A204.1 (cell line): ENCODE data around the gene ZNF513.
"Not testable (repeated sequence)": the region's sequence is repeated elsewhere in the genome, so short reads cannot be mapped to it uniquely, and the experiment has no call there.

Source experiments
- FAIRE-seq: peaks from 2 replicates; lab custom pipeline; 2012; peaks lifted over from hg19 to GRCh38; lab: Jason Lieb, UNC

The ZNF513 gene, protein sequence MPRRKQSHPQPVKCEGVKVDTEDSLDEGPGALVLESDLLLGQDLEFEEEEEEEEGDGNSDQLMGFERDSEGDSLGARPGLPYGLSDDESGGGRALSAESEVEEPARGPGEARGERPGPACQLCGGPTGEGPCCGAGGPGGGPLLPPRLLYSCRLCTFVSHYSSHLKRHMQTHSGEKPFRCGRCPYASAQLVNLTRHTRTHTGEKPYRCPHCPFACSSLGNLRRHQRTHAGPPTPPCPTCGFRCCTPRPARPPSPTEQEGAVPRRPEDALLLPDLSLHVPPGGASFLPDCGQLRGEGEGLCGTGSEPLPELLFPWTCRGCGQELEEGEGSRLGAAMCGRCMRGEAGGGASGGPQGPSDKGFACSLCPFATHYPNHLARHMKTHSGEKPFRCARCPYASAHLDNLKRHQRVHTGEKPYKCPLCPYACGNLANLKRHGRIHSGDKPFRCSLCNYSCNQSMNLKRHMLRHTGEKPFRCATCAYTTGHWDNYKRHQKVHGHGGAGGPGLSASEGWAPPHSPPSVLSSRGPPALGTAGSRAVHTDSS

GRCh38 chr2:27380626-27381545 lies at the start of gene ZNF513:
ZNF513 (minus strand) TSS chr2:27380734; CDS start chr2:27380526, 208 bp downstream.
- FAIRE-seq = peak; percentile 14

GRCh38 chr2:27428978-27429541 lies 48.5 kb upstream of the ZNF513 start:
- FAIRE-seq = no peak

DNA sequence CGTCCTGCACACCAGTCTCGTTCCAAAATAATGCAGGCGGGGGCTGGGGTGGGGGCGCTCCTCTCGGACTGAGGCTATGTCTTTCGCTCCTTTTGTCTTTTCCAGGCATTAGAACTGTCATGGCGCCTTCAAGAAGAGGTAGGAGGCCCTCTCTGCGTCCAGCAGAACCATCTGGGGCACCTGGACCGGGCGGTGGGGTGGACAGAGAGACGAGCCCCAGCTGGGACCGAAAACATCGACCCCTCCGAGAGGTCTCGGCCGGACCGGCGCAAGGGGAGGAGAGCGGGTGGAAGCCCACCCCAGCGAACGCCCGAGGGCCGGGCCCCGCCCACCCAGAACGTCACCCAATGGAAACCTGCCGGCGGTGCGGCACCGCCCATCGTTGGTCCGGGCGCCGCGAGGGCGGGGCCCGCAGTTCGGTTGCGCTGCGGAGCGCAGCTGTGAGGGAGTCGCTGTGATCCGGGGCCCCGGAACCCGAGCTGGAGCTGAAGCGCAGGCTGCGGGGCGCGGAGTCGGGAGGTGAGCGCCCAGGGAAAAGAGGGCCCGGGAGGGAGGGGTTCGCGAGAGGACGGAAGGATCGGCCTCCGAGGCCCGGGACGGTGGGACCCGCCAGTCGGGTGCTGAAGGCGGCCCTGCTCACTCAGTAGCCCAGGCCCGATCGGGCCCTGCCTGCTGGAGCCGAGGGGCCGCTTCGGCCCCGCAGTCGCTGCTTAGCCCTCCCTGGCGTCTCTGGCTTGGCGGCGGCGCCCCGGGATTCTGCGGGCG lies 47.9 kb upstream of the ZNF513 start, which contains the start of gene NRBP1:
NRBP1 (plus strand) TSS at position 419 of the 765 bp plus-strand sequence. CDS start 4,643 bp downstream, outside the sequence.
- FAIRE-seq = no peak

- FAIRE-seq = no peak
These were observed 47.3 kb upstream of the ZNF513 start for GRCh38 chr2:27427863-27428212.

DNA sequence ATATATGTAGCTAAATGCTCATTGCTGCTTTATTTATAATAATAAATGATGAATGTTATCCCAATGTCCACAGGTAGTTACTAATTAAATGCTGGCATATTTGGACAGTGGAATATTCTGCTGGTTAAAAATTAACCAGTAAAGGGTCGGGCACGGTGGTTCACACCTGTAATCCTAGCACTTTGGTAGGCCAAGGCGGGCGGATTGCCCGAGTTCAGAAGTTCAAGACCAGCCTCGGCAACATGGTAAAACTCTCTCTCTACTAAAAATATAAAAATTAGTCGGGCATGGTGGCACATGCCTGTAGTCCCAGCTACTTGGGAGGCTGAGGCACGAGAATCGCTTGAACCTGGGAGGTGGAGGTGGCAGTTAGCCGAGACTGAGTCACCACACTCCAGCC lies 44.5 kb upstream of the ZNF513 start:
- not testable (repeated sequence) for FAIRE-seq

GRCh38 chr2:27422958-27423357 lies 42.4 kb upstream of the ZNF513 start:
- no peak for FAIRE-seq

- no peak for FAIRE-seq
These were observed 41.2 kb upstream of the ZNF513 start for GRCh38 chr2:27421660-27422250.

GRCh38 chr2:27420996-27421395 lies 40.5 kb upstream of the ZNF513 start:
- no peak for FAIRE-seq

GRCh38 chr2:27416151-27416550 lies 35.6 kb upstream of the ZNF513 start:
- no peak for FAIRE-seq

DNA sequence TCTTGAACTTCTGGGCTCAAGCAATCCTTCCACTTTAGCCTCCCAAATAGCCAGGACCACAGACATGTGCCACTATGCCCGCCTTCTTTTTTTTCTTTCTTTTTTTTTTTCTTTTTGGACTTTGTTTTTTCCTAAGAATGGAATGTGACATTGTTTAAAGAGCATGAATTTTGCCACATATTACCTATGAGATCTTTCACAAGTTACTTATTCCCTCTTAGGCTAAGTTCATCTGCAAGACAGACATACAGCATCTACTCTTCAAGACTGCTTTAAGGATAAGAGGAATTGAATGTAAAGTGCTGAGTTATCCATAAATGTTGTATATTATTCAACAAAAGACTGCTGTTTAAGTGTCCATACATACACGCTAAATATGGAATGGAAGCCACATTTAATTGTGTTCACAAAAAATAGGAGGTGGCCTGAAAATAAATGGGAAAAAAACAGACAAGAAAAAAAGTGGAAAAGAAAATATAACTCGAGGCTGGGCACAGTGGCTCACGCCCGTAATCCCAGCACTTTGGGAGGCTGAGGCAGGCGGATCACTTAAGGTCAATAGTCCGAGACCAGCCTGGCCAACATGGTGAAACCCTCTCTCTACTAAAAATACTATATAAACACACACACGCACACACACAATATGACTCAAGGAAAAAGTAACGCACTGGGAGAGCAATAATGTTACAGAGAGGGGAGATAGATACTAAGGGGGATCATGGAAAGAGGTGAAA lies 32.1 kb upstream of the ZNF513 start:
- no peak for FAIRE-seq

GRCh38 chr2:27409321-27410073 lies 29.0 kb upstream of the ZNF513 start, which contains the start of gene PPM1G:
PPM1G (minus strand) TSS chr2:27409591; CDS start chr2:27409422, 169 bp downstream.
- no peak for FAIRE-seq

GRCh38 chr2:27408601-27409320 lies 28.2 kb upstream of the ZNF513 start:
- FAIRE-seq = no peak

- FAIRE-seq = peak; percentile 68
These were observed 27.4 kb upstream of the ZNF513 start for GRCh38 chr2:27407798-27408491.

DNA sequence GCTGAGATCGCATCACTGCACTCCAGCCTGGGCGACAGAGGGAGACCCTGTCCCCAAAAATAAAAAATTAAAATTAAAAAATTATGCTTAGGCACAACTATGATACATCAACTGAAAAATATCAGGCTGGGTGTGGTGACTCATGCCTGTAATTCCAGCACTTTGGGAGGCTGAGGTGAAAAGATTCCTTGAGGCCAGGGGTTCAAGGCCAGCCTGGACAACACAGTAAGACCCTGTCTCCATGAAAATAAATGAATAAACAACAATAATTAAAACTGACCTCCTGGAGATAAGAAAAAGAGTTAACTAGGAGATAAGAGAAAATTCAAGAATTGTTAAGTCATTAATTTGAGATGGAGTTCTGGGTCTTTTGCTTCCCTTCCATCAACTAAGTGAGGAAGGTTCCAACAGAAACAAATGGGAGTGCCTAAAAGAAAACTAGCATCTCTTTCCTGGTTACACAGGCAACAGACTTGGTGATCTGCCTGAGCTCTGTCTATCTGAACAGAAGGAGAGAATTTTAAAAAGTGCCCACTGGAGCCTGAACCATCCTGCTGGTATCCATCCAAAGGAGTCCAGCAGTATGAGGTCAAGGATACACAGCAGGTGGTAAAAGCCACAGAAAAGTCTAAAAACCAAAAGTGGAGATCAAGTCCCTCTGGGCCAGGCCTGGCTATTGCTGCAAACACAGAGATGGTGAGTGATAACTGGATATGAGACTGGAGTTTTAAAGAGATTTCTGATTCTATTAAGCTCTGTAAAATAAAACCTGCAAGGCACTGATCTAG lies 20.0 kb upstream of the ZNF513 start:
- FAIRE-seq = no peak

DNA sequence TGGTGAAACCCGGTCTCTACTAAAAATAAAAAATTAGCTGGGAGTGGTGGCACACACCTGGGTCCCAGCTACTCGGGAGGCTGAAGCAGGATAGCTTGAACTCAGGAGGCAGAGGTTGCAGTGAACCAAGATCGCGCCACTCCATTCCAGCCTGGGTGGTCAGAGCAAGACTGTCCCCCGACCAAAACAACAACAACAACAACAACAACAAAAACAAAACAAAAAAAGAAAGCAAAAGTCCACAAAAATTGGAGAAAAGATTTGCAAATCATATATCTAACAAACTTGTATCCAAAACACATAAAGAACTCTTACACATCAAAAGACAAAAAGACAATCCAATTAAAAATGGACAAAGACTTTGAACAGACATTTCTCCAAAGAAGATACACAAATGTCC lies 18.4 kb upstream of the ZNF513 start:
- no peak for FAIRE-seq

- no peak for FAIRE-seq
These were observed 12.7 kb upstream of the ZNF513 start for GRCh38 chr2:27393225-27393624.

DNA sequence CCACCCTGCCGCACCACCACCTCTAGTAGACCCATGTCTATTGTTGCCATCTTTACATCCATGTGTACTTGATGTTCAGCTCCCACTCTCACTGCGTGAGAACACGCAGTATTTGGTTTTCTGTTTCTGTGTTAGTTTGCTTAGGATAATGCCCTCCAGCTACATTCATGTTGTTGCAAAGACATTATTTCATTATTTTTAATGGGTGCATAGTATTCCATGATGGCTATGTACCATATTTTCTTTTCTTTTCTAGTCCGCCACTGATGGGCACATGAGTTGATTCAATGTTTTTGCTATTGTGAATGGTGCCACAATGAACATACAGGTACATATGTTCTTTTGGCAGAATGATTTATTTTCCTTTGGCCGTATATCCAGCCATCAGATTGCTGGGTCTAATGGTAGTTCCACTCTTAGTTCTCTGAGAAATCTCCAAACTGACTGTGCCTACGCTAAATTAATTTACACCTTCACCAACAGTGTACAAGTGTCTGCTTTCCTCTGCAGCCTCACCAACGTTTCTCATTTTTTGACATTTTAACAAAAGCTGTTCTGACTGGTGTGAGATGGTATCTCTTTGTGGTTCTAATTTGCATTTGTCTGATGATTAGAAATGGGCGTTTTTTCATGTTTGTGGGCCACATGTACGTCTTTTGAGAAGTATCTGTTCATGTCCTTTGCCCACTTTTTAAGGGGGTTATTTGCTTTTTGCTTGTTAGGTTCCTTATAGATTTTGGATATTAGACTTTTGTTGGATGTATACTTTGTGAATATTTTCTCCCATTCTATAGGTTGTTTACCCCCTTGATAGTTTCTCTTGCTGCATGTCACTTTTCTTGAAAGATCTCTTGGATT lies 10.5 kb upstream of the ZNF513 start:
- no peak for FAIRE-seq
